Spleen (tissue), 7 donors: ENCODE data around the gene NPBWR2.

Experiments used
- POLR2A ChIP-seq, 3 donors: fragments of 450-650 bp; IDR thresholded peaks; one replicate each; pipeline ENCODE4 v1.5.1; 2017; ENCODE audit warnings: antibody characterized with exemption in 3 of 3, mild to moderate bottlenecking in 1 of 3
- POLR2AphosphoS5 ChIP-seq, 3 donors: sonication (generic); formaldehyde crosslinking; IDR thresholded peaks; one replicate each; pipeline ENCODE4 v1.5.1; 2017; ENCODE audit warnings: antibody characterized with exemption in 3 of 3
- TF ChIP-seq, protein P1 (sequence below), 11 experiments: fragments of 200-600 bp in 7 of 11; fragments of 450-650 bp in 4 of 11; sonication (generic) in 4 of 11; IDR thresholded peaks in 8 of 11; conservative IDR thresholded peaks in 3 of 11; 1 replicate in 7 of 11; 2 replicates in 4 of 11; pipeline versions ENCODE4 v1.4.0 to v1.8.0; 2016 to 2021; ENCODE audit warnings: antibody characterized with exemption in 11 of 11, inconsistent platforms in 4 of 11, mild to moderate bottlenecking in 1 of 11
- donor health status: DM: no; HTN: no; CAD: no; lungs with moderate emphysema.
- donor health status: DM: no; HTN: no; CAD: no.
- donor health status: DM: no; HTN: no; CAD: no.

DNA sequence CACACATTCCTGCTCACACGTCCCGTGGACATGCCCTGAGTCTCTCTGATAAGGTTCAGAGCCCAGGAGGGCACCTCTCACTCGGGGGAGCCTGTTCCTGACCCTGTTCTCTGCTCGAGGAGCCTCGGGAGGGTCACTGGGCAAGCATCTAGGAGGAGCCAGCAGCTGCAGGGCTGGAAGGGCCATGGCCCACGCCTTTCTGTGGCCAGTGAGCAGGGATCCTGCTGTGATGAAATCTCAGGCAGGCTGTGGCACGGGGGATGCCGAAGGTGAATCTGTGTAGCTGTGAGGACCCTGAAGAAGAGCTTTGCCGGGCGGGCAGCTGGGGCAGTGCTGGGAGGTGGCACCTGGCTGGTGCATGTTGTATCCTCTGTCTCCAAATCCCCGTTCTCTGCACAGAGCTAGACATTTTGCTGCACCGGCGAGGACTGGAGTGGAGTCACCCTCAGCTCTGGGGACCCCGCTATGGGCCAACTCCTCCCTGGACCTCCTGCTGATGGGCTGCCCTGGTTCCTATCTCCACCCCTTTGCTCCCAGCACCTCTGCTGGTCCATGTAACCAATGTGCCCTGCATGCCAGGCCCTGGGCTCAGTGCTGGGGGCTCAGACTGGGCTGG is 7.1 kb upstream of the NPBWR2 start:
- TF ChIP-seq, protein P1, sequence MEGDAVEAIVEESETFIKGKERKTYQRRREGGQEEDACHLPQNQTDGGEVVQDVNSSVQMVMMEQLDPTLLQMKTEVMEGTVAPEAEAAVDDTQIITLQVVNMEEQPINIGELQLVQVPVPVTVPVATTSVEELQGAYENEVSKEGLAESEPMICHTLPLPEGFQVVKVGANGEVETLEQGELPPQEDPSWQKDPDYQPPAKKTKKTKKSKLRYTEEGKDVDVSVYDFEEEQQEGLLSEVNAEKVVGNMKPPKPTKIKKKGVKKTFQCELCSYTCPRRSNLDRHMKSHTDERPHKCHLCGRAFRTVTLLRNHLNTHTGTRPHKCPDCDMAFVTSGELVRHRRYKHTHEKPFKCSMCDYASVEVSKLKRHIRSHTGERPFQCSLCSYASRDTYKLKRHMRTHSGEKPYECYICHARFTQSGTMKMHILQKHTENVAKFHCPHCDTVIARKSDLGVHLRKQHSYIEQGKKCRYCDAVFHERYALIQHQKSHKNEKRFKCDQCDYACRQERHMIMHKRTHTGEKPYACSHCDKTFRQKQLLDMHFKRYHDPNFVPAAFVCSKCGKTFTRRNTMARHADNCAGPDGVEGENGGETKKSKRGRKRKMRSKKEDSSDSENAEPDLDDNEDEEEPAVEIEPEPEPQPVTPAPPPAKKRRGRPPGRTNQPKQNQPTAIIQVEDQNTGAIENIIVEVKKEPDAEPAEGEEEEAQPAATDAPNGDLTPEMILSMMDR (IDR thresholded peaks at IDR 0.05 in 8 of 11, conservative IDR thresholded peaks at IDR 0.05 in 3 of 11): no peak
- TF ChIP-seq POLR2A (IDR thresholded peaks at IDR 0.05): no peak
- TF ChIP-seq POLR2AphosphoS5 (IDR thresholded peaks at IDR 0.05): no peak
